T-helper 2 cell treated with Interferon-gamma antibody and Interleukin-4, amounts not matched to agents 5 μg/mL and 100 μg/mL, for 36 hours (primary cell): ENCODE data around the gene ME3.

Experiments used
- DNase-seq: peaks from one replicate; pipeline ENCODE4 v3.0.0; 2021; ENCODE audit warnings: low spot score
- H3K27ac Mint-ChIP-seq: one replicate; pipeline ENCODE4 v1.8.0; 2021; ENCODE audit warnings: mild to moderate bottlenecking, mixed read lengths
- H3K27me3 Mint-ChIP-seq: one replicate; pipeline ENCODE4 v1.8.0; 2021; ENCODE audit warnings: low read depth, mixed read lengths
- H3K36me3 Mint-ChIP-seq: one replicate; pipeline ENCODE4 v1.8.0; 2021; ENCODE audit warnings: low read depth, mixed read lengths
- H3K4me1 Mint-ChIP-seq: one replicate; pipeline ENCODE4 v1.8.0; 2021; ENCODE audit warnings: low read depth, mixed read lengths
- H3K4me3 Mint-ChIP-seq: one replicate; pipeline ENCODE4 v1.8.0; 2022; ENCODE audit warnings: mild to moderate bottlenecking, moderate library complexity, mixed read lengths
- H3K9me3 Mint-ChIP-seq: one replicate; pipeline ENCODE4 v1.8.0; 2021; ENCODE audit warnings: mixed read lengths

ME3 gene

GRCh38 chr11:86486261-86487030 lies 186.0 kb downstream of the ME3 start:
- no peak overlapping the region for H3K27ac Mint-ChIP-seq
- H3K27me3 Mint-ChIP-seq, result no peaks in the 10 kb centered on the region
- H3K4me3 Mint-ChIP-seq, result no peak overlapping the region
- no peaks in the 10 kb centered on the region for H3K4me1 Mint-ChIP-seq
- DNase-seq, result no peak
- no peaks in the 10 kb centered on the region for H3K36me3 Mint-ChIP-seq
- H3K9me3 Mint-ChIP-seq, result no peaks in the 10 kb centered on the region

- no peaks in the 10 kb centered on the region for H3K27me3 Mint-ChIP-seq
- no peaks in the 10 kb centered on the region for H3K36me3 Mint-ChIP-seq
- no peaks in the 10 kb centered on the region for H3K9me3 Mint-ChIP-seq
- no peak overlapping the region for H3K27ac Mint-ChIP-seq
- no peak for DNase-seq
- H3K4me3 Mint-ChIP-seq, result no peak overlapping the region
- no peaks in the 10 kb centered on the region for H3K4me1 Mint-ChIP-seq
These were observed 187.6 kb downstream of the ME3 start for GRCh38 chr11:86484795-86485166.

- Mint-ChIP-seq H3K27me3 (no peaks in the 10 kb centered on the region), H3K36me3 (no peaks in the 10 kb centered on the region), H3K27ac (no peak overlapping the region), H3K9me3 (no peaks in the 10 kb centered on the region), H3K4me3 (no peak overlapping the region), H3K4me1 (no peaks in the 10 kb centered on the region)
- no peak for DNase-seq
These were observed 188.2 kb downstream of the ME3 start for GRCh38 chr11:86483940-86484794.

- H3K27ac Mint-ChIP-seq, result no peak overlapping the region
- H3K4me1 Mint-ChIP-seq, result no peaks in the 10 kb centered on the region
These were observed 188.8 kb downstream of the ME3 start for GRCh38 chr11:86483610-86483939.

GRCh38 chr11:86482692-86483091 lies 189.7 kb downstream of the ME3 start:
- Mint-ChIP-seq H3K27me3 (no peaks in the 10 kb centered on the region), H3K36me3 (no peaks in the 10 kb centered on the region), H3K4me3 (no peak overlapping the region), H3K27ac (no peak overlapping the region), H3K9me3 (no peaks in the 10 kb centered on the region), H3K4me1 (no peaks in the 10 kb centered on the region)
- DNase-seq, result no peak

More at GRCh38 chr11:86483610-86483939, 188.8 kb downstream of the ME3 start:
- H3K4me3 Mint-ChIP-seq, result no peak overlapping the region
- H3K27me3 Mint-ChIP-seq, result no peaks in the 10 kb centered on the region
- DNase-seq, result no peak
- no peaks in the 10 kb centered on the region for H3K9me3 Mint-ChIP-seq
- H3K36me3 Mint-ChIP-seq, result no peaks in the 10 kb centered on the region

GRCh38 chr11:86481399-86481798 lies 191.0 kb downstream of the ME3 start:
- Mint-ChIP-seq H3K27ac (no peak overlapping the region), H3K4me3 (no peak overlapping the region), H3K9me3 (no peaks in the 10 kb centered on the region), H3K27me3 (no peaks in the 10 kb centered on the region), H3K4me1 (no peaks in the 10 kb centered on the region), H3K36me3 (no peaks in the 10 kb centered on the region)
- DNase-seq, result no peak

GRCh38 chr11:86478348-86478747 lies 194.1 kb downstream of the ME3 start:
- H3K4me3 Mint-ChIP-seq, result no peak overlapping the region
- H3K9me3 Mint-ChIP-seq, result no peaks in the 10 kb centered on the region
- no peak overlapping the region for H3K27ac Mint-ChIP-seq
- no peaks in the 10 kb centered on the region for H3K4me1 Mint-ChIP-seq
- no peaks in the 10 kb centered on the region for H3K27me3 Mint-ChIP-seq
- DNase-seq, result no peak
- H3K36me3 Mint-ChIP-seq, result no peaks in the 10 kb centered on the region

- Mint-ChIP-seq H3K27ac (no peak overlapping the region), H3K9me3 (no peaks in the 10 kb centered on the region), H3K27me3 (no peaks in the 10 kb centered on the region), H3K36me3 (no peaks in the 10 kb centered on the region), H3K4me1 (no peaks in the 10 kb centered on the region), H3K4me3 (no peak overlapping the region)
- DNase-seq, result no peak
These were observed 194.8 kb downstream of the ME3 start for GRCh38 chr11:86477495-86478155.

GRCh38 chr11:86476109-86476861 lies 196.1 kb downstream of the ME3 start:
- H3K4me3 Mint-ChIP-seq, result no peak overlapping the region
- no peaks in the 10 kb centered on the region for H3K36me3 Mint-ChIP-seq
- no peaks in the 10 kb centered on the region for H3K27me3 Mint-ChIP-seq
- no peak overlapping the region for H3K27ac Mint-ChIP-seq
- H3K9me3 Mint-ChIP-seq, result no peaks in the 10 kb centered on the region
- no peaks in the 10 kb centered on the region for H3K4me1 Mint-ChIP-seq
- DNase-seq, result no peak

GRCh38 chr11:86475027-86475426 lies 197.4 kb downstream of the ME3 start:
- H3K27ac Mint-ChIP-seq, result no peak overlapping the region
- H3K4me3 Mint-ChIP-seq, result no peak overlapping the region
- H3K4me1 Mint-ChIP-seq, result no peaks in the 10 kb centered on the region
- H3K36me3 Mint-ChIP-seq, result no peaks in the 10 kb centered on the region
- no peaks in the 10 kb centered on the region for H3K27me3 Mint-ChIP-seq
- DNase-seq, result no peak
- no peaks in the 10 kb centered on the region for H3K9me3 Mint-ChIP-seq

GRCh38 chr11:86473991-86474833 lies 198.2 kb downstream of the ME3 start:
- no peak for DNase-seq
- no peaks in the 10 kb centered on the region for H3K4me1 Mint-ChIP-seq
- H3K4me3 Mint-ChIP-seq, result no peak overlapping the region
- no peaks in the 10 kb centered on the region for H3K9me3 Mint-ChIP-seq
- no peaks in the 10 kb centered on the region for H3K36me3 Mint-ChIP-seq
- no peaks in the 10 kb centered on the region for H3K27me3 Mint-ChIP-seq
- no peak overlapping the region for H3K27ac Mint-ChIP-seq

- no peak for DNase-seq
- Mint-ChIP-seq H3K9me3 (no peaks in the 10 kb centered on the region), H3K36me3 (no peaks in the 10 kb centered on the region), H3K4me3 (no peak overlapping the region), H3K4me1 (no peaks in the 10 kb centered on the region), H3K27ac (no peak overlapping the region), H3K27me3 (peaks cover 4% of the 10 kb centered on the region)
These were observed 202.7 kb downstream of the ME3 start for GRCh38 chr11:86469491-86470388.
